Effector CD4-positive, alpha-beta T cell (primary cell): ENCODE measurements around the gene OR4F6. TPM values are rescaled to one million over a fixed set of nuclear protein-coding genes. Genes with fewer than 3 reads are reported as not detected.
"Not testable (repeated sequence)": the region's sequence is repeated elsewhere in the genome, so short reads cannot be mapped to it uniquely, and the experiment has no call there.

Source experiments
- DNase-seq: peaks from one replicate; pipeline ENCODE4 v3.0.0-alpha.2; 2020
- total RNA-seq: gene quantifications from one replicate; lab custom pipeline; 2026; lab: John Stamatoyannopoulos, UW

OR4F6 gene
- total RNA-seq = not detected

- DNase-seq = no peak
Measured at GRCh38 chr15:101803209-101803608, at the start of gene OR4F6. OR4F6 (plus strand) TSS chr15:101803509; CDS start chr15:101805720, 2,211 bp downstream.

GRCh38 chr15:101764669-101765339 lies 38.5 kb upstream of the OR4F6 start:
- not testable (repeated sequence) for DNase-seq

- not testable (repeated sequence) for DNase-seq
Measured at GRCh38 chr15:101765340-101765671, 38.0 kb upstream of the OR4F6 start.

GRCh38 chr15:101765772-101766456 lies 37.4 kb upstream of the OR4F6 start:
- DNase-seq = no peak

- not testable (repeated sequence) for DNase-seq
Measured at GRCh38 chr15:101767083-101767640, 36.1 kb upstream of the OR4F6 start.

GRCh38 chr15:101772921-101773320 lies 30.4 kb upstream of the OR4F6 start:
- no peak for DNase-seq

- DNase-seq = no peak
Measured at GRCh38 chr15:101773496-101774100, 29.7 kb upstream of the OR4F6 start.

GRCh38 chr15:101775136-101775535 lies 28.2 kb upstream of the OR4F6 start:
- DNase-seq = no peak

GRCh38 chr15:101778576-101778975 lies 24.7 kb upstream of the OR4F6 start:
- not testable (repeated sequence) for DNase-seq

- DNase-seq = not testable (repeated sequence)
Measured at GRCh38 chr15:101780225-101780624, 23.1 kb upstream of the OR4F6 start.

- no peak for DNase-seq
Measured at GRCh38 chr15:101781928-101782327, 21.4 kb upstream of the OR4F6 start.

GRCh38 chr15:101784644-101785043 lies 18.7 kb upstream of the OR4F6 start:
- no peak for DNase-seq

GRCh38 chr15:101786422-101786821 lies 16.9 kb upstream of the OR4F6 start:
- not testable (repeated sequence) for DNase-seq

- DNase-seq = not testable (repeated sequence)
Measured at GRCh38 chr15:101788001-101788400, 15.3 kb upstream of the OR4F6 start.

- DNase-seq = not testable (repeated sequence)
Measured at GRCh38 chr15:101788503-101789269, 14.6 kb upstream of the OR4F6 start.

GRCh38 chr15:101790748-101791147 lies 12.6 kb upstream of the OR4F6 start:
- not testable (repeated sequence) for DNase-seq

GRCh38 chr15:101793981-101794380 lies 9.3 kb upstream of the OR4F6 start:
- not testable (repeated sequence) for DNase-seq

- DNase-seq = no peak
Measured at GRCh38 chr15:101795455-101795854, 7.9 kb upstream of the OR4F6 start.

- DNase-seq = no peak
Measured at GRCh38 chr15:101799665-101800064, 3.6 kb upstream of the OR4F6 start.

GRCh38 chr15:101801048-101801447 lies 2.3 kb upstream of the OR4F6 start:
- DNase-seq = no peak

GRCh38 chr15:101803676-101804075 lies 367 bp downstream of the OR4F6 start:
- no peak for DNase-seq

- no peak for DNase-seq
Measured at GRCh38 chr15:101804375-101804774, 1.1 kb downstream of the OR4F6 start.

GRCh38 chr15:101804941-101805340 lies 1.6 kb downstream of the OR4F6 start:
- no peak for DNase-seq
